CD4-positive, alpha-beta T cell (primary cell): ENCODE results near the gene ASB16. TPM values are rescaled to one million over a fixed set of nuclear protein-coding genes. Genes with fewer than 3 reads are reported as not detected.

ENCODE experiments used
- ATAC-seq: fragments of 200-7000 bp; cut with Tn5 transposase; one replicate; pipeline ENCODE4 v1.10.0; 2022; ENCODE audit warnings: mild to moderate bottlenecking; ENCODE audit not compliant: poor library complexity
- CTCF ChIA-PET: fragments of 350-600 bp; sonication (Branson Sonifier 250); formaldehyde crosslinking; loops from one replicate; lab custom pipeline; 2021; ENCODE audit warnings: antibody characterized with exemption, inconsistent platforms; lab: Charles Lee
- POLR2A ChIA-PET: fragments of 350-600 bp; sonication (Branson Sonifier 250); formaldehyde crosslinking; loops from one replicate; lab custom pipeline; 2021; ENCODE audit warnings: antibody characterized with exemption, inconsistent platforms; lab: Charles Lee
- DNase-seq, 14 experiments: peaks; one replicate each; pipeline ENCODE4 v3.0.0-alpha.2; 2013 to 2020; ENCODE audit warnings: mixed read lengths in 2 of 14
- H3K27ac ChIP-seq, 2 donors: one replicate each; pipeline versions ENCODE4 v1.5.1 to v1.7.0; 2013; ENCODE audit warnings: low read length in 2 of 2, low read depth in 1 of 2, mild to moderate bottlenecking in 1 of 2
- H3K27me3 ChIP-seq, 2 experiments: 1 replicate in 1 of 2; 2 replicates in 1 of 2; pipeline versions ENCODE4 v1.6.1 to v1.7.0; 2013; ENCODE audit warnings: low read length in 2 of 2, control low read depth in 1 of 2, mild to moderate bottlenecking in 1 of 2, moderate library complexity in 1 of 2; ENCODE audit not compliant: insufficient read depth in 2 of 2, control insufficient read depth in 1 of 2
- H3K36me3 ChIP-seq: one replicate; pipeline ENCODE4 v1.6.1; 2013; ENCODE audit warnings: low read length, control low read depth; ENCODE audit not compliant: insufficient read depth
- H3K4me1 ChIP-seq: one replicate; pipeline ENCODE4 v1.6.1; 2013; ENCODE audit warnings: low read length, control low read depth; ENCODE audit not compliant: insufficient read depth
- H3K4me3 ChIP-seq: one replicate; pipeline ENCODE4 v1.5.1; 2013; ENCODE audit warnings: mild to moderate bottlenecking, low read length, moderate library complexity
- H3K9me3 ChIP-seq, 2 experiments: 1 replicate in 1 of 2; 2 replicates in 1 of 2; pipeline versions ENCODE4 v1.6.1 to v1.7.0; 2013; ENCODE audit warnings: low read length in 2 of 2, mild to moderate bottlenecking in 2 of 2, control low read depth in 1 of 2, moderate library complexity in 1 of 2; ENCODE audit not compliant: control insufficient read depth in 1 of 2, insufficient read depth in 1 of 2
- H3K27ac Mint-ChIP-seq: one replicate; pipeline ENCODE4 v1.8.0; 2020; ENCODE audit warnings: mixed read lengths
- H3K27me3 Mint-ChIP-seq: one replicate; pipeline ENCODE4 v1.8.0; 2021; ENCODE audit warnings: mixed read lengths
- H3K36me3 Mint-ChIP-seq: one replicate; pipeline ENCODE4 v1.8.0; 2021; ENCODE audit warnings: low read depth, mixed read lengths
- H3K4me1 Mint-ChIP-seq: one replicate; pipeline ENCODE4 v1.8.0; 2021; ENCODE audit warnings: low read depth, mixed read lengths
- H3K4me3 Mint-ChIP-seq: one replicate; pipeline ENCODE4 v1.8.0; 2020; ENCODE audit warnings: mild to moderate bottlenecking, mixed read lengths
- H3K9me3 Mint-ChIP-seq: one replicate; pipeline ENCODE4 v1.8.0; 2020; ENCODE audit warnings: mixed read lengths
- intact Hi-C, 2 experiments: fragments of 100-400 bp; cut with DNase I in 1 of 2; cut with micrococcal nuclease in 1 of 2; formaldehyde crosslinking; loops; one replicate each; pipeline versions ENCODE4 v1.15.1 to v1.9.0; 2023 to 2025; cut with DNase I, micrococcal nuclease
- total RNA-seq, 174 experiments: library from RNA in 2 of 174; stranded (reverse) in 2 of 174; gene quantifications; one replicate each; pipeline ENCODE4 v1.2.3 and lab custom pipeline; 2021 to 2026
- TF ChIP-seq, protein P1 (sequence below): fragments of 200-600 bp; IDR thresholded peaks from one replicate; pipeline ENCODE4 v1.8.0; 2022; ENCODE audit warnings: antibody characterized with exemption, mild to moderate bottlenecking

Gene ASB16
- total RNA-seq, 2 experiments from 2014 or later: 0.11 TPM; not detected in 1

DNA sequence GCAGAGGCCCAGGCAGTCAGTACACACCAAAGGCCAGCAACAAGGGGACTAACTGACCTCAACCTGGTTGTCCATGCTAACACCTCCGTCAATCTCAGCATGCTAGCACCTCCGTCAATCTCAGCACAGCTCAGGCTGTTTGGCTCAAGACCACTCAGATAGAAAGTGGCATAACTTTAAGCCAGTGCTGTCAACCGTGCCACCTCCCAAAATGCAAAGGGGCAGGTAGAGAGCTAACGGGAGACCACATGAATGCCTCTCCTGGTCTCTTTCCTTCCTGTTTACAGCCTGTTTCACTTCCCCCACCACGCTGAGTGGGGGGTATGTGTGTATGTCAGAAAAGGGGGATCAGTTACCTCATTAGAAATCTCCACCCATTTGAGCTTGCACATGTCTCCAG lies 45.7 kb downstream of the ASB16 start:
- Mint-ChIP-seq H3K27me3 (no peaks in the 10 kb centered on the region), H3K4me3 (peak overlapping the region; percentile 84), H3K9me3 (no peaks in the 10 kb centered on the region), H3K27ac (peak overlapping the region; percentile 86), H3K4me1 (peaks cover 49% of the 10 kb centered on the region), H3K36me3 (peaks cover 68% of the 10 kb centered on the region)
- ChIA-PET POLR2A (interaction anchor here (0.9 to 10.5 kb wide), 13 partner anchors 9 to 1101 kb away, joined by 3 to 181 read pairs (median 8); partner anchors contain the start of genes ATXN7L3, GPATCH8, GRN and HDAC5), CTCF (interaction anchor here (1.2 to 1.7 kb wide), 5 partner anchors 12 to 129 kb away, joined by 3 to 5 read pairs (median 3); partner anchors contain the start of genes GRN and HDAC5)
- peak; percentile 3 for ATAC-seq
- H3K4me1 ChIP-seq: peaks cover 69% of the 10 kb centered on the region
- H3K9me3 ChIP-seq: no peaks in the 10 kb centered on the region
- peak overlapping the region; percentile 71 for H3K4me3 ChIP-seq
- peak overlapping the region; percentile 59 to 62 for H3K27ac ChIP-seq
- H3K36me3 ChIP-seq: peaks cover 48% of the 10 kb centered on the region
- intact Hi-C loops: loop anchor here in 1 of 2 experiments (1.0 kb wide), 1 partner anchor 16 kb away; no protein-coding TSS in a partner anchor
- H3K27me3 ChIP-seq: no peaks in the 10 kb centered on the region
- peak in 11 of 14 experiments; percentile 32 to 80 (median 52) for DNase-seq
- TF ChIP-seq, protein P1, sequence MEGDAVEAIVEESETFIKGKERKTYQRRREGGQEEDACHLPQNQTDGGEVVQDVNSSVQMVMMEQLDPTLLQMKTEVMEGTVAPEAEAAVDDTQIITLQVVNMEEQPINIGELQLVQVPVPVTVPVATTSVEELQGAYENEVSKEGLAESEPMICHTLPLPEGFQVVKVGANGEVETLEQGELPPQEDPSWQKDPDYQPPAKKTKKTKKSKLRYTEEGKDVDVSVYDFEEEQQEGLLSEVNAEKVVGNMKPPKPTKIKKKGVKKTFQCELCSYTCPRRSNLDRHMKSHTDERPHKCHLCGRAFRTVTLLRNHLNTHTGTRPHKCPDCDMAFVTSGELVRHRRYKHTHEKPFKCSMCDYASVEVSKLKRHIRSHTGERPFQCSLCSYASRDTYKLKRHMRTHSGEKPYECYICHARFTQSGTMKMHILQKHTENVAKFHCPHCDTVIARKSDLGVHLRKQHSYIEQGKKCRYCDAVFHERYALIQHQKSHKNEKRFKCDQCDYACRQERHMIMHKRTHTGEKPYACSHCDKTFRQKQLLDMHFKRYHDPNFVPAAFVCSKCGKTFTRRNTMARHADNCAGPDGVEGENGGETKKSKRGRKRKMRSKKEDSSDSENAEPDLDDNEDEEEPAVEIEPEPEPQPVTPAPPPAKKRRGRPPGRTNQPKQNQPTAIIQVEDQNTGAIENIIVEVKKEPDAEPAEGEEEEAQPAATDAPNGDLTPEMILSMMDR: no peak

DNA sequence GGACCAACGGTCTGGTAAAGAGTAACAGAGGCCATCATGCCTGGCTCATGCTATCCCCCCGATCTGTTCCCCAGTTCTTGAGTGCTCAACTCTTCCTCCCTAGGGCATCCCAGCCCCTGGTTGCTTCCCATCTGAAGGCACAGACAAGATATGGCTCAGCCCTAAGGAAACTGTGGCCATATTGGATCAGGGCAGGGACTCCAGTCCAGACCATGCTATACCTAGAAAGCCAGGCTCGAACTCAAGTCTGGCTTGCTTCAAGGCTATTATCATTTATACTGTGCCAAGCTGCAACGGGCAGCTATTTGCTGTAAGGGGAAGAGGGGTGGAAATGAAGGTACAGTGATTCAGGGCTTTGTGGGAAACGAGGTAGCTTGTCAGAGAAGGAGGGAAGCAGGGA lies 46.2 kb downstream of the ASB16 start:
- Histone ChIP-seq H3K27ac (peak overlapping the region; percentile 59 to 62), H3K27me3 (no peaks in the 10 kb centered on the region), H3K4me3 (peak overlapping the region; percentile 71), H3K36me3 (peaks cover 43% of the 10 kb centered on the region), H3K4me1 (peaks cover 68% of the 10 kb centered on the region), H3K9me3 (no peaks in the 10 kb centered on the region)
- DNase-seq: peak in 2 of 14 experiments; percentile 19 to 27
- POLR2A ChIA-PET: interaction anchor here (0.9 to 10.5 kb wide), 13 partner anchors 8 to 1101 kb away, joined by 3 to 181 read pairs (median 8); partner anchors contain the start of genes ATXN7L3, GPATCH8, GRN and HDAC5
- CTCF ChIA-PET: interaction anchor here (1.2 to 1.7 kb wide), 5 partner anchors 13 to 129 kb away, joined by 3 to 5 read pairs (median 3); partner anchors contain the start of genes GRN and HDAC5
- Mint-ChIP-seq H3K27me3 (no peaks in the 10 kb centered on the region), H3K9me3 (no peaks in the 10 kb centered on the region), H3K4me3 (peak overlapping the region; percentile 84), H3K27ac (peak overlapping the region; percentile 86), H3K4me1 (peaks cover 52% of the 10 kb centered on the region), H3K36me3 (peaks cover 68% of the 10 kb centered on the region)
- no peak for ATAC-seq
- intact Hi-C loops: loop anchor here in 1 of 2 experiments (1.0 kb wide), 1 partner anchor 16 kb away; no protein-coding TSS in a partner anchor
- TF ChIP-seq, protein P1: no peak

DNA sequence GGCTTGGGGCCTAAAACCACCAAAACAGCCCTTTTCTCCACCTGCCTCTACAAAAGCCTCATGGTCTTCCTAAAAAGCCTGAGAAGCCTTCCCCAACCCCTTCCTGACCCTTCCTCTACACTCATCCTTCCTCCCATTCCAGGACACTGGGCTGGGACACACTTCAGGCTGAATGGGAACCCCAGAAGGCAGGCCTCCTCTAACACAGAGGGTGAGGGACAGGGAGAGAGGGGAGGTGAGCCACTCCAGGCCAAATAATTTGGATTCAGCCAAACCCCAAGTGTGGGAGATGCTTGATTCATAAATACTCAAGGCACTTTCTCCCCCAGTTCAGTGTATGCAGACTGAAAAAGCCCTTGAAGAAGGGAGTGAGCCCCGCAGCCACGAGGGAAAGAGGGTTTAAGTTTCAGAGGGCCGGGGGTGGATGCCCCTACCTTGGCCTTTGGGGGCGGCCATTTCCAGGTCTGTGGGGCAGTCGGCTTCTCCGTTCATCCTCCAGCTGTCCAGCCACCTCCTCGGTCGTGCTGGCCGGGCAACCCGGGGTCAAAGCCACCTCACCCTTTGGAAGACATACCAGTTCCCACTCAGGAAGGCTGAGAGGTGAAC lies 47.3 kb downstream of the ASB16 start:
- Histone ChIP-seq H3K4me1 (peaks cover 69% of the 10 kb centered on the region), H3K9me3 (no peaks in the 10 kb centered on the region), H3K27me3 (no peaks in the 10 kb centered on the region), H3K4me3 (peak overlapping the region; percentile 71), H3K27ac (peak overlapping the region; percentile 62 to 66), H3K36me3 (peaks cover 35% of the 10 kb centered on the region)
- ChIA-PET POLR2A (interaction anchor here (0.6 to 10.5 kb wide), 13 partner anchors 7 to 137 kb away, joined by 3 to 181 read pairs (median 35); partner anchors contain the start of genes ATXN7L3, HDAC5, RUNDC3A and SLC25A39), CTCF (interaction anchor here (0.8 to 2.5 kb wide), 11 partner anchors 8 to 132 kb away, joined by 3 to 30 read pairs (median 7); partner anchors contain the start of genes GRN, HDAC5, SLC25A39 and TMUB2)
- ATAC-seq (no peak), DNase-seq (no peak)
- H3K9me3 Mint-ChIP-seq: no peaks in the 10 kb centered on the region
- TF ChIP-seq, protein P1: no peak
- H3K4me1 Mint-ChIP-seq: peaks cover 62% of the 10 kb centered on the region
- H3K36me3 Mint-ChIP-seq: peaks cover 72% of the 10 kb centered on the region
- peak overlapping the region; percentile 84 for H3K4me3 Mint-ChIP-seq
- H3K27me3 Mint-ChIP-seq: no peaks in the 10 kb centered on the region
- peak overlapping the region; percentile 86 for H3K27ac Mint-ChIP-seq
- intact Hi-C loops: loop anchor here (1.0 to 2.0 kb wide), 2 partner anchors 8 to 19 kb away; partner anchors contain the start of gene ATXN7L3 (in 1 of the 2)
